GM23248 (cell line): Measurements from ENCODE around the gene AK1.

Source experiments
- EZH2 ChIP-seq: fragments of 200-600 bp; sonication (generic); IDR thresholded peaks from 2 replicates; pipeline ENCODE4 v1.6.1; 2018; ENCODE audit warnings: antibody characterized with exemption, mild to moderate bottlenecking; ENCODE audit not compliant: insufficient read depth, poor library complexity, severe bottlenecking
- EZH2phosphoT487 ChIP-seq: fragments of 200-600 bp; sonication (generic); IDR thresholded peaks from 2 replicates; pipeline ENCODE4 v1.6.1; 2018; ENCODE audit warnings: antibody characterized with exemption, moderate library complexity, mild to moderate bottlenecking, low read depth; ENCODE audit not compliant: insufficient read depth

- no peak for TF ChIP-seq EZH2
- no peak for TF ChIP-seq EZH2phosphoT487
These were observed 27.7 kb upstream of the AK1 start for GRCh38 chr9:127905004-127905728.
